ENCODE results near the gene TACR2. TPM values are rescaled to one million over a fixed set of nuclear protein-coding genes. Genes with fewer than 3 reads are reported as not detected.
A peak's percentile ranks its signal among the peaks of the same experiment; 100 is the strongest.

Gene TACR2
- total RNA-seq, 1 donor from 2014 or later: not detected

GRCh38 chr10:69398466-69398865, 18.3 kb downstream of the TACR2 start:
- Mint-ChIP-seq H3K36me3 (ENCODE audit: unreplicated experiment) (peaks cover 5% of the 10 kb centered on the region), H3K9me3 (ENCODE audit: unreplicated experiment) (peaks cover 5% of the 10 kb centered on the region), H3K4me3 (ENCODE audit: unreplicated experiment) (no peak overlapping the region), H3K4me1 (ENCODE audit: low read depth, unreplicated experiment) (no peaks in the 10 kb centered on the region), H3K27me3 (ENCODE audit: unreplicated experiment) (peaks cover 2% of the 10 kb centered on the region), H3K27ac (ENCODE audit: unreplicated experiment) (no peak overlapping the region)
- TF ChIP-seq CTCF (IDR thresholded peaks at IDR 0.05; ENCODE audit: partially characterized antibody, unreplicated experiment): no peak
- DNase-seq: no peak

- no peak overlapping the region for H3K4me3 Mint-ChIP-seq (ENCODE audit: unreplicated experiment)
Measured at GRCh38 chr10:69397972-69398371, 18.7 kb downstream of the TACR2 start.

GRCh38 chr10:69394020-69394419, 22.7 kb downstream of the TACR2 start:
- Mint-ChIP-seq H3K27me3 (ENCODE audit: unreplicated experiment) (peaks cover 3% of the 10 kb centered on the region), H3K4me1 (ENCODE audit: low read depth, unreplicated experiment) (peaks cover 22% of the 10 kb centered on the region), H3K36me3 (ENCODE audit: unreplicated experiment) (no peaks in the 10 kb centered on the region), H3K9me3 (ENCODE audit: unreplicated experiment) (peaks cover 3% of the 10 kb centered on the region), H3K27ac (ENCODE audit: unreplicated experiment) (no peak overlapping the region), H3K4me3 (ENCODE audit: unreplicated experiment) (no peak overlapping the region)
- DNase-seq: no peak
- no peak for TF ChIP-seq CTCF (IDR thresholded peaks at IDR 0.05; ENCODE audit: partially characterized antibody, unreplicated experiment)

More at GRCh38 chr10:69397972-69398371, 18.7 kb downstream of the TACR2 start:
- H3K9me3 Mint-ChIP-seq (ENCODE audit: unreplicated experiment): peaks cover 4% of the 10 kb centered on the region
- H3K4me1 Mint-ChIP-seq (ENCODE audit: low read depth, unreplicated experiment): no peaks in the 10 kb centered on the region
- DNase-seq: no peak
- TF ChIP-seq CTCF (IDR thresholded peaks at IDR 0.05; ENCODE audit: partially characterized antibody, unreplicated experiment): no peak
- H3K36me3 Mint-ChIP-seq (ENCODE audit: unreplicated experiment): peaks cover 5% of the 10 kb centered on the region
- no peak overlapping the region for H3K27ac Mint-ChIP-seq (ENCODE audit: unreplicated experiment)
- peaks cover 2% of the 10 kb centered on the region for H3K27me3 Mint-ChIP-seq (ENCODE audit: unreplicated experiment)

GRCh38 chr10:69392481-69393000, 24.2 kb downstream of the TACR2 start:
- DNase-seq: peak; percentile 90
- no peak overlapping the region for H3K4me3 Mint-ChIP-seq (ENCODE audit: unreplicated experiment)
- peak; percentile 92 for TF ChIP-seq CTCF (IDR thresholded peaks at IDR 0.05; ENCODE audit: partially characterized antibody, unreplicated experiment)
- H3K27ac Mint-ChIP-seq (ENCODE audit: unreplicated experiment): peak overlapping the region; percentile 92
- peaks cover 5% of the 10 kb centered on the region for H3K9me3 Mint-ChIP-seq (ENCODE audit: unreplicated experiment)
- H3K36me3 Mint-ChIP-seq (ENCODE audit: unreplicated experiment): no peaks in the 10 kb centered on the region
- H3K27me3 Mint-ChIP-seq (ENCODE audit: unreplicated experiment): peaks cover 3% of the 10 kb centered on the region
- peaks cover 22% of the 10 kb centered on the region for H3K4me1 Mint-ChIP-seq (ENCODE audit: low read depth, unreplicated experiment)

GRCh38 chr10:69391158-69391557, 25.6 kb downstream of the TACR2 start:
- DNase-seq: no peak
- H3K27ac Mint-ChIP-seq (ENCODE audit: unreplicated experiment): peak overlapping the region; percentile 43
- H3K4me1 Mint-ChIP-seq (ENCODE audit: low read depth, unreplicated experiment): peaks cover 22% of the 10 kb centered on the region
- no peak for TF ChIP-seq CTCF (IDR thresholded peaks at IDR 0.05; ENCODE audit: partially characterized antibody, unreplicated experiment)
- peaks cover 5% of the 10 kb centered on the region for H3K9me3 Mint-ChIP-seq (ENCODE audit: unreplicated experiment)
- H3K27me3 Mint-ChIP-seq (ENCODE audit: unreplicated experiment): peaks cover 3% of the 10 kb centered on the region
- no peaks in the 10 kb centered on the region for H3K36me3 Mint-ChIP-seq (ENCODE audit: unreplicated experiment)
- H3K4me3 Mint-ChIP-seq (ENCODE audit: unreplicated experiment): peak overlapping the region; percentile 63
